HL-60 (cell line): Measurements from ENCODE around the gene UBASH3A.

Experiments used
- CTCF ChIP-seq: IDR thresholded peaks from one replicate; pipeline ENCODE4 v1.5.1; 2011; ENCODE audit warnings: low read length, control low read depth, inconsistent platforms; ENCODE audit not compliant: insufficient read depth
- POLR2AphosphoS5 ChIP-seq: IDR thresholded peaks from 2 replicates; pipeline ENCODE4 v1.6.1; 2012; ENCODE audit warnings: low read depth
- SPI1 ChIP-seq: IDR thresholded peaks from 2 replicates; pipeline ENCODE4 v1.6.1; 2012; ENCODE audit warnings: low read depth, mild to moderate bottlenecking, borderline replicate concordance

GRCh38 chr21:42423197-42423675 is 19.5 kb downstream of the UBASH3A start:
- TF ChIP-seq POLR2AphosphoS5 = no peak
- no peak for TF ChIP-seq CTCF
- no peak for TF ChIP-seq SPI1
